Dermis microvascular lymphatic vessel endothelial cell (primary cell): ENCODE measurements around the gene ATP6V1E1. TPM values are rescaled to one million over a fixed set of nuclear protein-coding genes. Genes with fewer than 3 reads are reported as not detected.
A peak's percentile ranks its signal among the peaks of the same experiment; 100 is the strongest.
"Not testable (repeated sequence)": the region's sequence is repeated elsewhere in the genome, so short reads cannot be mapped to it uniquely, and the experiment has no call there.

ENCODE experiments used
- DNase-seq, 2 donors: peaks; one replicate each; pipeline versions ENCODE4 v3.0.0 to v3.0.0-alpha.2; 2010; ENCODE audit warnings: low read depth in 2 of 2
- total RNA-seq: library from RNA; depleted of rRNA; stranded (reverse); fragments of >200 nt; gene quantifications from 2 replicates; pipeline ENCODE4 v1.2.1, GENCODE V29; 2014

Gene ATP6V1E1
- total RNA-seq, 1 donor from 2014 or later, result 112 TPM

DNA sequence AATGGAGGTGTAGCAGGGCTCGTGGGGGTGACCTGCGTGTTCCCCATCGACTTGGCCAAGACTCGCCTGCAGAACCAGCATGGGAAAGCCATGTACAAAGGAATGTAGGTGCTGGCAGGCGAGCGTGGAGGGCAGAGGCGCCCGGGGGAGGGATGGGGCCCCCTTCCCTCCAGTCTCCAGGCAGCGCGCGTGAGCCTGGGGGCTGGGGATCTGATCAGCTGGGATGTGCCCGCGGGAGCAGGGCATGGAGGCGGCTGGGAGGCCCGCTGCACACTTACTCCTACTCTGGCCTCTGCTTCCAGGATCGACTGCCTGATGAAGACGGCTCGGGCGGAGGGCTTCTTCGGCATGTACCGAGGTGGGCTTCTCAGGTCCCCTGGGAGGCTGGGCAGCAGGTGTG, 47.5 kb downstream of the ATP6V1E1 start:
- DNase-seq, result no peak

- no peak for DNase-seq
Measured at GRCh38 chr22:17580441-17581031, 48.0 kb downstream of the ATP6V1E1 start.

DNA sequence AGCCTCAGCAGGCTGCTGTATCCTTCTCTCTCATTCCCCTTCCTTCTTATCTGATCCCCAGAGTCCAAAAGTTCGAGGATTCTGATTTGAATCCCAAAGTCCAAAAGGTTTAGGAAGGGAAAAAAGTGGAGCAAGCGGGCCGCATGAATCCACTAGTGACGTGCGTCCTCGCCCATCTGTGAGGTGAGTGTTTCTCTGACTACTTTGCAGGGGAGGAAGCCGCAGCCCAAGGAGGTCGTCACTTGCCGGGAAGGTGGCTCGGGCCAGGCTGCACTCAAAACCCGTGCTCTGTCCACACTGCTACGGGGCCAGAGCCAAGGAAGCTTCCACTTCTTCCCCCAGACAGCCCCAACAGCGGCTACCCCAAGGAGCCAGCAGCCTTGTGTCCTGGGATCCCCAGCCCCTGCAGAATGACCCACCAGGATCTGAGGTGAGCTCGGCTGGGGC, 49.0 kb downstream of the ATP6V1E1 start:
- DNase-seq, result no peak

GRCh38 chr22:17578136-17578754, 50.3 kb downstream of the ATP6V1E1 start:
- DNase-seq, result peak in 1 of 2 donors; percentile 12

DNA sequence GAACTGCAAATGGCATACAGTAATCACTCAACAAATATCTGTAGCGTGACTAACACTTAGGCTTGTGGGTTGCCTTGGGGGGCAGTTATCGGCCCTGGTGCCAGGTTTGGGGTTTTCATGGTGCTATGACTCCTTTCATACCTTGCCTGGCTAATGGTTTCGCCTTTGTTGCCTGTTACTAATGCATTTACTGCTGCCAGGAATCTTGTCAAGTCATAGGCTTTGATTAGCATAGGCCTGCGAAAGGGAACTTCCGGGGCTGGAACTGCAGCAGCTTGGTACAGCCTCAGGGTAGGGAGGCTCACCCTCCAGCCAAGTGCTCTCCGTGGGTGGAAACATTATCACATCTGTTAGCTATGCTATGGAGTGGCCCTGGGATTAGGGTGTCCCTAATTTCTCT, 52.1 kb downstream of the ATP6V1E1 start:
- DNase-seq, result no peak

- DNase-seq, result no peak
Measured at GRCh38 chr22:17575681-17576080, 52.9 kb downstream of the ATP6V1E1 start.

GRCh38 chr22:17575151-17575550, 53.4 kb downstream of the ATP6V1E1 start:
- DNase-seq, result no peak

DNA sequence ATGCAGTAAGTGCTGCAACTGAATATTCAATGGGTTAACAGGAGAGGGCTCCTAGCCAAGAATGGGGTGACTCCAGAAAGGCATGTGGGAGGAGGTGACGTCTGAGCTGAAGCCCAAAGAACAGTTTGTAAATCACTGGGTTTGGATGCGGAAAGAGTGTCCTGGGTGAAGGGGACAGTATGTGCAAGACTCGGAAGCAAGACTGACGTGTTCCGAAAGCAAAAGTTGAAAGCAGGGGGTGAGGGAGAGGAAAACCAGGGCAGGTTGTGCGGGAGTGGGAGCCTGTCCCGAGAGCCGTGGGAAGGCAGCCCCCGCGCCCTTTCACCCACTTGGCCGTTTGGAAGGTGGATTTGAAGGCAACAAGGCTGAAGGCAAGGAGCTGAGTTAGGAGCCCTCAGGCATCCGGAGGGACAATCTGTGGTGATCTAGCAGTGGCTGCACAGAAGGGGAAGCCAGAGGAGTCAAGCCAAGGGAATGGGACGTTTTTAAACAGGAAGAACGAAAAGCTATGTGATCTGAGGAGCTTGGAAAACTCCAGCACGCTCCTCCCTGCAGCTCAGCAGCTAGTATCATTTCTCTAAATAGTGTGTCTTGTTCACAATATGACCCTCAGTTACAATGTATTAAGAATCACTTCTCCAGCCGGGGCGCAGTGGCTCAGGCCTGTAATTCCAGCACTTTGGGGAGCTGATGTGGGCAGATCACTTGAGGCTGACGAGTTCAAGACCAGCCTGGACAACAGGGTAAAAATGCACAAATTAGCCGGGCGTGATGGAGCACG, 57.5 kb downstream of the ATP6V1E1 start:
- peak in 1 of 2 donors; percentile 23 for DNase-seq

- peak; percentile 26 to 59 for DNase-seq
Measured at GRCh38 chr22:17569971-17570511, 58.5 kb downstream of the ATP6V1E1 start.

- no peak for DNase-seq
Measured at GRCh38 chr22:17566776-17567175, 61.8 kb downstream of the ATP6V1E1 start.

GRCh38 chr22:17566016-17566687, 62.4 kb downstream of the ATP6V1E1 start:
- DNase-seq, result not testable (repeated sequence)

- DNase-seq, result no peak
Measured at GRCh38 chr22:17563936-17564391, 64.6 kb downstream of the ATP6V1E1 start.

GRCh38 chr22:17562906-17563870, 65.4 kb downstream of the ATP6V1E1 start, which contains the start of gene SLC25A18:
TSS of gene SLC25A18 (plus strand) at chr22:17563498. CDS start at chr22:17579945, 16,447 bp downstream.
- no peak for DNase-seq

- no peak for DNase-seq
Measured at GRCh38 chr22:17559188-17559587, 69.4 kb downstream of the ATP6V1E1 start.

DNA sequence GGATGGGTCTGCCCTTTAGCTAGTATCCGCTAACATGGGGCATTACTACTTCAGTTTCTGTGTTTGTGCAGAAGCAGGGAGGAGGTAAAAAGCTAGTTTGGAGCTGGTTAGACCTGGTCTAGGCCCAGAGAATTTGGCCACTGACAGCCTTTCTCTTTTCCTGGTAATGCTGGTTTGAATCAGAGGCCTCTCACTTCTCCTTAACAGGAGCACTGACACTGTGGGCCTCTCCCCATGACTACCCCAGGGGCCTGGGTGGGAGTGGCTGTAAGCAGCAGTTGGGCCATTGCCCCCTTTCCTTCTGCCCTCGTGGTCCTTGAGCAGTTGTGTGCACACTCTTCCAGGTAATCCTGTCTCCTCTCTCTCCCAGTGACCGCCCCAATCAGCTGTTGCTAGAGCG, 73.7 kb downstream of the ATP6V1E1 start:
- DNase-seq, result no peak

DNA sequence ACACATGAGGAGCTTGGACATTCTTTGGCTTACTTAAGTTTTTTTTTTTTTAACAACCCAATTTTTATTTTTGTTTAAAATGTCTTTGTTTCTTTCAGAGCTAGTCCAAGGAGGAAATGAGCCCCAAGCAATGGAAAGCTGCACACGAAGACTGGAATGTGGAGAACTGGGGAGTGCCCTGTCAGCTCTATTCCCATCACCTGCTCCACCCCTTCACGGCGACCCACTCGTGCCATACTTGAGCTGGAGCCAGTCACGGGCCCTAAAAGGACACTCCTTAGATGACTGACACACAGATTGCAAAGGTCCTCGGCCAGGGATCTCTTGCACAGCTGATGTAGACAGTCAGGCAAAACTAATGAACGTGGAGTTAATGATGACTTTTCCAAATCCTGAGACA, 75.8 kb downstream of the ATP6V1E1 start:
- no peak for DNase-seq

DNA sequence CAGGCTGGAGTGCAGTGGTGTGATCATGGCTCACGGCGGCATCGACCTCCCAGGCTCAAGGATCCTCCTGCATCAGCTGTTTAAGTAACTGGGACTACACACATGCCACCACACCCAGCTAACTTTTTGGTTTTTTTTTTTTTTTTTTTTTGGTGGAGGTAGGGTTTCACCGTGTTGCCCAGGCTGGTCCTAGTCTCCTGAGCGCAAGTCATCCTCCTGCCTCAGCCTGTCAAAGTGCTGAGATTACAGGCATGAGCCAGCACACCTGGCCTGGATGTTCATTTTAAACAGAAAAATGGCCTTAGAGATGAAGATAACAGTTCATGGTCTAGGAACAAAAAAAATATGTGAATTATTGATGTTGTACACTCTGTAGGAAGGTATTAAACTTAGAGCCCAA, 78.9 kb downstream of the ATP6V1E1 start:
- DNase-seq, result no peak

DNA sequence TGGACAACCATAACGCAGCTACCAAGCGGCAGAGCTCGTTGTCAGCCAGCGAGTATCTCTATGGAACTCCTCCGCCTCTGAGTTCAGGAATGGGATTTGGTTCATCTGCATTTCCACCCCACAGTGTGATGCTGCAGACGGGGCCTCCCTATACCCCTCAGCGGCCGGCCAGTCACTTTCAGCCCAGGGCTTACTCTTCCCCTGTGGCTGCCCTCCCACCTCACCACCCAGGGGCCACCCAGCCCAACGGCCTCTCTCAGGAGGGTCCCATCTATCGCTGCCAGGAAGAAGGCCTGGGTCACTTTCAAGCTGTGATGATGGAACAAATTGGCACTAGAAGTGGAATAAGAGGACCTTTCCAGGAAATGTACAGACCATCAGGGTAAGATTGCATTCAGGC, 79.4 kb downstream of the ATP6V1E1 start:
- no peak for DNase-seq

DNA sequence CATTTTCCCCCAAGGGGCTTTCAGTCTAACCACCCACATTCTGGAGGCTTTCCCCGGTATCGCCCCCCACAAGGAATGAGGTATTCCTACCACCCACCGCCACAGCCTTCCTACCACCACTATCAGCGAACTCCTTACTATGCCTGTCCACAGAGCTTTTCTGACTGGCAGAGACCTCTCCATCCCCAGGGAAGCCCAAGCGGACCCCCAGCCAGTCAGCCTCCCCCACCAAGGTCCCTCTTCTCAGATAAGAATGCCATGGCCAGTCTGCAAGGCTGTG, 79.9 kb downstream of the ATP6V1E1 start:
- no peak for DNase-seq

DNA sequence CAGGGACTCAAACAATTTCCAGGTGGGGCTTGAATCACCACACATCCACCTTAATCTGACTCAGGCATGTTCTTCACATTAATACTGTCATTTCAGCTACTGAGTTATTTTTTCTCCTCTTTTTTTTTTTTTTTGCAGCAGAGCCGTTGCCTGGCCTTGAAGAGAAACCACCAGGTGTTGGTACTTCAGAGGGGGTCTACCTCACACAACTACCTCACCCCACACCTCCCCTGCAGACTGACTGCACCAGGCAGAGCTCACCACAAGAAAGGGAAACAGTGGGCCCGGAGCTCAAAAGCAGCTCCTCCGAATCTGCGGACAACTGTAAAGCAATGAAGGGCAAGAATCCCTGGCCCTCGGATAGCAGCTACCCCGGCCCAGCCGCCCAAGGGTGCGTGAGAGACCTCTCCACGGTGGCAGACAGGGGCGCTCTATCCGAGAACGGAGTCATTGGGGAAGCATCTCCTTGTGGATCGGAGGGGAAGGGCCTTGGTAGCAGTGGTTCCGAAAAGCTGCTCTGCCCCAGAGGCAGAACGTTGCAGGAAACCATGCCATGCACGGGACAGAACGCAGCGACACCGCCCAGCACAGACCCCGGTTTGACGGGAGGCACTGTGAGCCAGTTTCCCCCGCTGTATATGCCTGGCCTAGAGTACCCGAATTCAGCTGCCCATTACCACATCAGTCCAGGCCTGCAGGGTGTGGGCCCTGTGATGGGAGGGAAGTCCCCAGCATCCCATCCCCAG, 80.4 kb downstream of the ATP6V1E1 start:
- no peak for DNase-seq
